ENCODE measurements around the gene STAC2. TPM values are rescaled to one million over a fixed set of nuclear protein-coding genes. Genes with fewer than 3 reads are reported as not detected.

Gene STAC2
- total RNA-seq, 1 donor from 2014 or later = 0.98 TPM

DNA sequence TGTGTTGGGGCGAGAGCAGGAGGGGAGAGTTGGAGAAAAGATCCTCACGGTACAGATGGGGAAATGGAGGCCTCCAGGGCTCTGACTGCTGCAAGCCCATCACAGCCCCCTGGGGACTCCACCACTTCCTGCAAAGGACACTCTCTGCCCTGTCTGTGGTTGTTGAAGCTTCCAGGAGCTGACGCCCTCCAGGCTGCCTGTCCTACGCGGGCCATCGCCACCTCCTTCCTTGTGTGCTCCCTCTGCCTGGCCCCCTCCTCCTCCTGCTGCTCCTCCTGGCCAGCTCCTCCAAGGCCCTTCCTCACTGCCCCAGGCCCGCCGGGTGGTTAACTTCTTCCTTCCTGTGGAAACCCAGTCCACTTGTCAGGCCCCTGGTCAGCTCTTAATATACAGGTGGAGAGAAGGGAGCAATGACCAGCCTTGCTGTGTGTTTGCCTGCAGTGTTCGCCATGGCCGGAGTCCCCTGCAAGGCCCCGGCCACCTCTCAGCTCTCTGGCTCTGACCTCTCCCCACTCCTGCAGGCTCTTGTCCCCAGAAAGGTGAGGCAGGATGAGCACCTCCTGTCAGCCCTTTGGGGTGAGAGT is 18.4 kb upstream of the STAC2 start:
- H3K4me1 ChIP-seq = peaks cover 7% of the 10 kb centered on the region
- TF ChIP-seq, protein P1, sequence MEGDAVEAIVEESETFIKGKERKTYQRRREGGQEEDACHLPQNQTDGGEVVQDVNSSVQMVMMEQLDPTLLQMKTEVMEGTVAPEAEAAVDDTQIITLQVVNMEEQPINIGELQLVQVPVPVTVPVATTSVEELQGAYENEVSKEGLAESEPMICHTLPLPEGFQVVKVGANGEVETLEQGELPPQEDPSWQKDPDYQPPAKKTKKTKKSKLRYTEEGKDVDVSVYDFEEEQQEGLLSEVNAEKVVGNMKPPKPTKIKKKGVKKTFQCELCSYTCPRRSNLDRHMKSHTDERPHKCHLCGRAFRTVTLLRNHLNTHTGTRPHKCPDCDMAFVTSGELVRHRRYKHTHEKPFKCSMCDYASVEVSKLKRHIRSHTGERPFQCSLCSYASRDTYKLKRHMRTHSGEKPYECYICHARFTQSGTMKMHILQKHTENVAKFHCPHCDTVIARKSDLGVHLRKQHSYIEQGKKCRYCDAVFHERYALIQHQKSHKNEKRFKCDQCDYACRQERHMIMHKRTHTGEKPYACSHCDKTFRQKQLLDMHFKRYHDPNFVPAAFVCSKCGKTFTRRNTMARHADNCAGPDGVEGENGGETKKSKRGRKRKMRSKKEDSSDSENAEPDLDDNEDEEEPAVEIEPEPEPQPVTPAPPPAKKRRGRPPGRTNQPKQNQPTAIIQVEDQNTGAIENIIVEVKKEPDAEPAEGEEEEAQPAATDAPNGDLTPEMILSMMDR (IDR thresholded peaks at IDR 0.05) = no peak
- no peak for TF ChIP-seq POLR2A (IDR thresholded peaks at IDR 0.05)
- no peak for TF ChIP-seq POLR2AphosphoS5 (IDR thresholded peaks at IDR 0.05; ENCODE audit: insufficient read depth in 1 of 2, low read depth in 1 of 2)
- intact Hi-C loops (cut with DNase I) = loop anchor here (10.0 kb wide), 1 partner anchor 79 kb away; the partner anchor contains the start of gene ARL5C
- H3K4me3 ChIP-seq = no peak overlapping the region
- no peak overlapping the region for H3K27ac ChIP-seq
- no peaks in the 10 kb centered on the region for H3K9me3 ChIP-seq
- DNase-seq (ENCODE audit: extremely low spot score in 2 of 2) = no peak
- no peaks in the 10 kb centered on the region for H3K36me3 ChIP-seq
- H3K27me3 ChIP-seq = no peaks in the 10 kb centered on the region

DNA sequence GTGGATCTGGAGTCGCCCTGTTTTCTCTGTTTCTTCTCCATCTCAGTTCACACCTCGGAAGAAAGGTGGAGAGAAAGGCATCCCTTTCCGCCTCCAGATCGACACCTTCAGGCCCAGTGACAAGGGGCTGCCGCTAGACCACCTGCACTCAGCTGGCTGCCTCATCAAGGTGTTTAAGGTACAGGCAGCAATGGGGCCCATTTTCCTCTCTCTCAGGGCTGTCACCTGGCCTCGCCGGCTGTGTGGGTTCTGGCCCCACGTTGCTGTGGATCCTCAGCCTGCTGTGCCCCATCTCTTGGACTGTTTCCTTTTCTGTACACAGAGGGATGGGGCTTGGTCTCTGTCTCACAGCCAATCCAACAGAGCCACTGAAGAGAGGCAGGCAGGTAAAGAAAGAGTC is 17.4 kb upstream of the STAC2 start:
- Histone ChIP-seq H3K36me3 (no peaks in the 10 kb centered on the region), H3K4me3 (no peak overlapping the region), H3K27ac (no peak overlapping the region), H3K4me1 (peaks cover 12% of the 10 kb centered on the region), H3K9me3 (no peaks in the 10 kb centered on the region), H3K27me3 (no peaks in the 10 kb centered on the region)
- TF ChIP-seq POLR2A (IDR thresholded peaks at IDR 0.05) (no peak), POLR2AphosphoS5 (IDR thresholded peaks at IDR 0.05; ENCODE audit: insufficient read depth in 1 of 2, low read depth in 1 of 2) (no peak)
- TF ChIP-seq, protein P1 (IDR thresholded peaks at IDR 0.05) = no peak
- intact Hi-C loops (cut with DNase I) = loop anchor here (10.0 kb wide), 1 partner anchor 78 kb away; the partner anchor contains the start of gene ARL5C
- DNase-seq (ENCODE audit: extremely low spot score in 2 of 2) = no peak

DNA sequence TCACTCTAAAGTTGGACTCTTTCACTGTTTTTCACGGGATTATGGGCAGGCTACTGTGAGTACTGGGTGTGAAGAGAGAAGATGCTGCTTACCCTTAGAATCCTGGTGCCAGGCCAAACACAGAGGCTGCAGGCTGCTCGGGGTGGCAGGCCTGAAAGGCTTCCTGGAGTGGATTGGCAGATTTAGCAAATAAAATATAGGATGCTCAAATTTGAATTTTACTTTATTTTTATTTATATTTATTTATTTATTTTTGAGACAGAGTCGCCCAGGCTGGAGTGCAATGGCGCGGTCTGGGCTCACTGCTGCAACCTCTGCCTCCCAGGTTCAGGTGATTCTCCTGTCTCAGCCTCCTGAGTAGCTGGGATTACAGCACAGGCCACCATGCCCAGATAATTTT is 14.9 kb upstream of the STAC2 start:
- no peak overlapping the region for H3K4me3 ChIP-seq
- no peak for TF ChIP-seq POLR2A (IDR thresholded peaks at IDR 0.05)
- TF ChIP-seq POLR2AphosphoS5 (IDR thresholded peaks at IDR 0.05; ENCODE audit: insufficient read depth in 1 of 2, low read depth in 1 of 2) = no peak
- TF ChIP-seq, protein P1 (IDR thresholded peaks at IDR 0.05) = no peak
- intact Hi-C loops (cut with DNase I) = loop anchor here (10.0 kb wide), 1 partner anchor 76 kb away; the partner anchor contains the start of gene ARL5C
- DNase-seq (ENCODE audit: extremely low spot score in 2 of 2) = no peak
- H3K27me3 ChIP-seq = no peaks in the 10 kb centered on the region
- no peaks in the 10 kb centered on the region for H3K36me3 ChIP-seq
- no peak overlapping the region for H3K27ac ChIP-seq
- H3K4me1 ChIP-seq = peaks cover 12% of the 10 kb centered on the region
- no peaks in the 10 kb centered on the region for H3K9me3 ChIP-seq

DNA sequence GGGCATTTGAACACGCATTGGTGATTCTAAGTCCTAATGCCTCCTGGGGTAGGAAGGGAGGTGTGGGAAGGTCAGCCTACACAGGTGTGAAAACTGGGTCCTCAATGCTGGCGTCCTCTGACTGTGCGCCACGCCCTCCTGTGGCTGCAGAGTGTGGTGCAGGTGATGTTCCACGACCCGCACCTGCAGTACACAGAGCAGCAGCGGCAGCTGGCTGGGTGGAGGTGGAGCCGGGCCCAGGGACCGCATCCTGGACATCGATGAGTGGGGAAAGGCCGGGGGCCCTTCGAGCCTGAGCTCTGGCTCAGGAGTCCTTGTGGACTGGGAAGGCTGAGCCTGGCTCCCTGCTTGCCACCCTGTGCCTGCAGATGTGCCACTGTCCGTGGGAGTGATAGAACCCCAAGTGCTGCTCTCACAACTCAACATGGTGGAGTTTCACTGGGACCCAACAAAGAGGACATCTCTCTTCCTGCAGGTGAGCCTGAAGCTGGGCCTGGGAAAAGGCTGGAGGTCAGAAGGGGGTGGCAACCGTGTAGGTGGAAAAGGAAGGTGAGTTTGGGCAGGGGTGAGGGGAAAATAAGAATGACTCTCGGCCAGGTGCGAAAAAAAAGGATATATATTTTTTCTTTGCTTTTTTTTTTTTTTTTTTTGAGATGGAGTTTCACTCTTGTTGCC is 14.0 kb upstream of the STAC2 start:
- Histone ChIP-seq H3K4me1 (peaks cover 10% of the 10 kb centered on the region), H3K4me3 (no peak overlapping the region), H3K36me3 (no peaks in the 10 kb centered on the region), H3K9me3 (no peaks in the 10 kb centered on the region), H3K27me3 (no peaks in the 10 kb centered on the region), H3K27ac (no peak overlapping the region)
- TF ChIP-seq, protein P1 (IDR thresholded peaks at IDR 0.05) = peak in 1 of 3 experiments; percentile 25
- no peak for TF ChIP-seq POLR2A (IDR thresholded peaks at IDR 0.05)
- intact Hi-C loops (cut with DNase I) = loop anchor here (10.0 kb wide), 1 partner anchor 75 kb away; the partner anchor contains the start of gene ARL5C
- DNase-seq (ENCODE audit: extremely low spot score in 2 of 2) = no peak

Measured in vagina (tissue), 2 donors.